Peyer's patch (tissue), 4 donors: ENCODE measurements around the gene PDXK. TPM values are rescaled to one million over a fixed set of nuclear protein-coding genes. Genes with fewer than 3 reads are reported as not detected.

Experiments used
- DNase-seq, 3 donors: peaks; one replicate each; pipeline ENCODE4 v3.0.0-alpha.2; 2017 to 2019
- H3K27ac ChIP-seq, 4 donors: fragments of 200-600 bp; sonication (generic); one replicate each; pipeline ENCODE4 v1.5.1; 2016 to 2019
- H3K27me3 ChIP-seq, 2 donors: fragments of 200-600 bp; sonication (generic); one replicate each; pipeline ENCODE4 v1.5.1; 2019
- H3K36me3 ChIP-seq, 3 donors: fragments of 200-600 bp; sonication (generic); one replicate each; pipeline ENCODE4 v1.5.1; 2016 to 2019
- H3K4me1 ChIP-seq, 4 donors: fragments of 200-600 bp; sonication (generic); one replicate each; pipeline ENCODE4 v1.5.1; 2016 to 2019
- H3K4me3 ChIP-seq, 4 donors: fragments of 200-600 bp; sonication (generic); 1 replicate in 3 of 4; 2 replicates in 1 of 4; pipeline ENCODE4 v1.5.1; 2016 to 2019; ENCODE audit warnings: mild to moderate bottlenecking in 1 of 4
- H3K9me3 ChIP-seq, 4 donors: fragments of 200-600 bp; sonication (generic); one replicate each; pipeline ENCODE4 v1.5.1; 2016 to 2019; ENCODE audit warnings: mild to moderate bottlenecking in 1 of 4
- CTCF ChIP-seq, 6 experiments: fragments of 450-650 bp in 4 of 6; fragments of 200-600 bp in 2 of 6; sonication (generic) in 1 of 6; IDR thresholded peaks; one replicate each; pipeline ENCODE4 v1.5.1; 2017 to 2019; ENCODE audit warnings: antibody characterized with exemption in 6 of 6, mild to moderate bottlenecking in 3 of 6, moderate library complexity in 1 of 6
- POLR2A ChIP-seq, 2 donors: fragments of 450-650 bp; IDR thresholded peaks; one replicate each; pipeline ENCODE4 v1.5.1; 2017; ENCODE audit warnings: antibody characterized with exemption in 2 of 2, mild to moderate bottlenecking in 2 of 2, moderate library complexity in 2 of 2
- total RNA-seq, 4 donors: library from RNA; depleted of rRNA; stranded (reverse); fragments of >200 nt; gene quantifications; one replicate each; pipeline ENCODE4 v1.1.0, GENCODE V29; 2016

The PDXK gene
- total RNA-seq, 4 donors from 2014 or later: 83.3 to 206 (median 152) TPM

- H3K4me1 ChIP-seq: no peaks in the 10 kb centered on the region
- TF ChIP-seq POLR2A (IDR thresholded peaks at IDR 0.05): no peak
- TF ChIP-seq CTCF (IDR thresholded peaks at IDR 0.05): no peak
- H3K27ac ChIP-seq: no peak overlapping the region
- peaks cover 0 to 96% (median 0%) of the 10 kb centered on the region in 3 donors for H3K36me3 ChIP-seq
- no peak for DNase-seq
- H3K4me3 ChIP-seq: no peak overlapping the region
- no peaks in the 10 kb centered on the region for H3K9me3 ChIP-seq
- H3K27me3 ChIP-seq: no peaks in the 10 kb centered on the region
Observed at GRCh38 chr21:43797925-43798715, 79.2 kb downstream of the PDXK start.

GRCh38 chr21:43799301-43799840, 80.4 kb downstream of the PDXK start:
- no peak overlapping the region for H3K4me3 ChIP-seq
- no peaks in the 10 kb centered on the region for H3K9me3 ChIP-seq
- no peak overlapping the region for H3K27ac ChIP-seq
- no peaks in the 10 kb centered on the region for H3K27me3 ChIP-seq
- H3K4me1 ChIP-seq: no peaks in the 10 kb centered on the region
- TF ChIP-seq POLR2A (IDR thresholded peaks at IDR 0.05): no peak
- TF ChIP-seq CTCF (IDR thresholded peaks at IDR 0.05): no peak
- DNase-seq: no peak
- H3K36me3 ChIP-seq: peaks cover 0 to 90% (median 0%) of the 10 kb centered on the region in 3 donors

GRCh38 chr21:43800124-43800523, 81.2 kb downstream of the PDXK start:
- Histone ChIP-seq H3K4me1 (no peaks in the 10 kb centered on the region), H3K36me3 (peaks cover 0 to 83% (median 0%) of the 10 kb centered on the region in 3 donors), H3K27me3 (no peaks in the 10 kb centered on the region), H3K9me3 (no peaks in the 10 kb centered on the region), H3K4me3 (no peak overlapping the region), H3K27ac (no peak overlapping the region)
- TF ChIP-seq POLR2A (IDR thresholded peaks at IDR 0.05) (no peak), CTCF (IDR thresholded peaks at IDR 0.05) (no peak)
- no peak for DNase-seq

GRCh38 chr21:43800566-43800965, 81.6 kb downstream of the PDXK start:
- no peak for DNase-seq
- Histone ChIP-seq H3K27ac (no peak overlapping the region), H3K36me3 (peaks cover 0 to 79% (median 0%) of the 10 kb centered on the region in 3 donors), H3K4me3 (no peak overlapping the region), H3K27me3 (no peaks in the 10 kb centered on the region), H3K9me3 (no peaks in the 10 kb centered on the region), H3K4me1 (no peaks in the 10 kb centered on the region)
- TF ChIP-seq CTCF (IDR thresholded peaks at IDR 0.05) (no peak), POLR2A (IDR thresholded peaks at IDR 0.05) (no peak)

- DNase-seq: no peak
- H3K36me3 ChIP-seq: peaks cover 0 to 72% (median 0%) of the 10 kb centered on the region in 3 donors
Observed at GRCh38 chr21:43801006-43801783, 82.3 kb downstream of the PDXK start.

More at GRCh38 chr21:43801006-43801783, 82.3 kb downstream of the PDXK start:
- H3K27me3 ChIP-seq: no peaks in the 10 kb centered on the region
- H3K4me3 ChIP-seq: no peak overlapping the region
- H3K27ac ChIP-seq: no peak overlapping the region
- no peaks in the 10 kb centered on the region for H3K9me3 ChIP-seq
- TF ChIP-seq CTCF (IDR thresholded peaks at IDR 0.05): no peak
- TF ChIP-seq POLR2A (IDR thresholded peaks at IDR 0.05): no peak
- peaks cover 0 to 5% (median 2%) of the 10 kb centered on the region in 4 donors for H3K4me1 ChIP-seq
